H1 (cell line): ENCODE data around the gene UBC. TPM values are rescaled to one million over a fixed set of nuclear protein-coding genes. Genes with fewer than 3 reads are reported as not detected.

Experiments
- CTCF ChIA-PET: fragments of 300-600 bp; sonication (Branson Sonifier 250); formaldehyde crosslinking; loops from one replicate; lab custom pipeline; 2021; ENCODE audit not compliant: partially characterized antibody; lab: Charles Lee
- POLR2A ChIA-PET: fragments of 300-600 bp; sonication (Branson Sonifier 250); formaldehyde crosslinking; loops from one replicate; lab custom pipeline; 2021; ENCODE audit warnings: inconsistent platforms; ENCODE audit not compliant: partially characterized antibody; lab: Charles Lee
- DNase-seq, 2 experiments: peaks; one replicate each; pipeline versions ENCODE4 v3.0.0 to v3.0.0-alpha.2; 2010 to 2022; ENCODE audit warnings: low spot score in 2 of 2, low read depth in 1 of 2, mixed read lengths in 1 of 2
- FAIRE-seq: peaks from 2 replicates; lab custom pipeline; 2011; peaks lifted over from hg19 to GRCh38; lab: Jason Lieb, UNC
- H2AFZ ChIP-seq: 2 replicates; pipeline ENCODE4 v1.8.1; 2012; ENCODE audit warnings: low read length, inconsistent platforms
- H2AK5ac ChIP-seq: 2 replicates; pipeline ENCODE4 v1.6.1; 2013; ENCODE audit warnings: low read depth, low read length
- H2BK120ac ChIP-seq: replicated peaks from 2 replicates; pipeline ENCODE3; 2013; ENCODE audit warnings: low read depth, low read length, inconsistent platforms
- H2BK12ac ChIP-seq: 2 replicates; pipeline ENCODE4 v1.6.1; 2013; ENCODE audit warnings: low read depth, low read length
- H2BK15ac ChIP-seq: 2 replicates; pipeline ENCODE4 v1.6.1; 2013; ENCODE audit warnings: low read length
- H2BK20ac ChIP-seq: 2 replicates; pipeline ENCODE4 v1.6.1; 2013; ENCODE audit warnings: low read length
- H2BK5ac ChIP-seq: 2 replicates; pipeline ENCODE4 v1.6.1; 2013; ENCODE audit warnings: low read depth, low read length
- H3K14ac ChIP-seq: 2 replicates; pipeline ENCODE4 v1.6.1; 2013; ENCODE audit warnings: inconsistent platforms; ENCODE audit not compliant: insufficient read length
- H3K18ac ChIP-seq: 2 replicates; pipeline ENCODE4 v1.6.1; 2013; ENCODE audit warnings: low read length; ENCODE audit errors: extremely low read depth
- H3K23ac ChIP-seq: 2 replicates; pipeline ENCODE4 v1.6.1; 2013; ENCODE audit warnings: inconsistent platforms; ENCODE audit not compliant: insufficient read length
- H3K23me2 ChIP-seq: 2 replicates; pipeline ENCODE4 v1.6.1; 2013; ENCODE audit warnings: low read depth, low read length
- H3K27ac ChIP-seq: 2 replicates; pipeline ENCODE4 v1.6.1; 2011; ENCODE audit warnings: low read depth, low read length, inconsistent platforms
- H3K27me3 ChIP-seq, 4 experiments: replicated peaks in 1 of 4; 1 replicate in 1 of 4; 2 replicates in 3 of 4; pipeline versions ENCODE4 v1.6.1 to v1.8.1; 2011 to 2013; ENCODE audit warnings: low read length in 3 of 4, mild to moderate bottlenecking in 3 of 4, inconsistent platforms in 2 of 4, mixed read lengths in 2 of 4, moderate library complexity in 1 of 4; ENCODE audit not compliant: control insufficient read depth in 3 of 4, insufficient read depth in 3 of 4; ENCODE audit errors: extremely low read depth in 1 of 4
- H3K36me3 ChIP-seq, 4 experiments: 2 replicates each; pipeline versions ENCODE4 v1.6.1 to v1.8.1; 2011 to 2013; ENCODE audit warnings: mild to moderate bottlenecking in 4 of 4, low read length in 3 of 4, moderate library complexity in 2 of 4, control low read depth in 1 of 4, inconsistent platforms in 1 of 4; ENCODE audit not compliant: insufficient read depth in 4 of 4, control insufficient read depth in 2 of 4
- H3K4ac ChIP-seq: replicated peaks from 2 replicates; pipeline ENCODE3; 2013; ENCODE audit warnings: low read length, low read depth, mixed read lengths, inconsistent platforms; ENCODE audit not compliant: insufficient read length
- H3K4me1 ChIP-seq, 4 experiments: replicated peaks in 1 of 4; 1 replicate in 1 of 4; 2 replicates in 3 of 4; pipeline versions ENCODE4 v1.6.1 to v1.8.1; 2011 to 2013; ENCODE audit warnings: low read length in 3 of 4, inconsistent platforms in 2 of 4, mixed read lengths in 1 of 4; ENCODE audit not compliant: insufficient read depth in 4 of 4, control insufficient read depth in 3 of 4
- H3K4me2 ChIP-seq, 2 experiments: 2 replicates each; pipeline versions ENCODE4 v1.6.1 to v1.8.1; 2011 to 2013; ENCODE audit warnings: low read depth in 2 of 2, low read length in 2 of 2, control low read depth in 1 of 2, inconsistent platforms in 1 of 2, mild to moderate bottlenecking in 1 of 2; ENCODE audit not compliant: insufficient read depth in 1 of 2
- H3K4me3 ChIP-seq, 4 experiments: fragments of 200-600, 300-600 bp in 1 of 4; sonication (generic), shearing (Covaris generic), sonication (Bioruptor Twin) in 1 of 4; 2 replicates each; pipeline versions ENCODE4 v1.5.1 to v1.8.1; 2011 to 2016; ENCODE audit warnings: low read length in 4 of 4, low read depth in 3 of 4, control low read depth in 2 of 4, inconsistent platforms in 2 of 4, mild to moderate bottlenecking in 2 of 4, mixed read lengths in 1 of 4, moderate library complexity in 1 of 4; ENCODE audit not compliant: insufficient read depth in 2 of 4; ENCODE audit errors: extremely low read depth in 1 of 4
- H3K56ac ChIP-seq: replicated peaks from 2 replicates; pipeline ENCODE3; 2013; ENCODE audit warnings: low read depth, mild to moderate bottlenecking, mixed read lengths, low read length, inconsistent platforms; ENCODE audit not compliant: insufficient read length
- H3K79me1 ChIP-seq: 2 replicates; pipeline ENCODE4 v1.6.1; 2013; ENCODE audit warnings: low read depth, low read length, control low read depth
- H3K79me2 ChIP-seq, 2 experiments: 2 replicates each; pipeline versions ENCODE4 v1.6.1 to v1.8.1; 2012 to 2013; ENCODE audit warnings: low read length in 2 of 2, mild to moderate bottlenecking in 2 of 2, inconsistent platforms in 1 of 2; ENCODE audit not compliant: insufficient read depth in 2 of 2, control insufficient read depth in 1 of 2
- H3K9ac ChIP-seq, 4 experiments: replicated peaks in 1 of 4; 1 replicate in 1 of 4; 2 replicates in 3 of 4; pipeline versions ENCODE4 v1.6.1 to v1.8.1; 2011 to 2013; ENCODE audit warnings: low read depth in 3 of 4, low read length in 3 of 4, control low read depth in 2 of 4, mild to moderate bottlenecking in 2 of 4, moderate library complexity in 2 of 4, inconsistent platforms in 1 of 4; ENCODE audit errors: extremely low read depth in 1 of 4
- H3K9me3 ChIP-seq, 2 experiments: 2 replicates each; pipeline versions ENCODE4 v1.6.1 to v1.8.1; 2012 to 2013; ENCODE audit warnings: mild to moderate bottlenecking in 2 of 2, moderate library complexity in 2 of 2, control low read depth in 1 of 2, inconsistent platforms in 1 of 2, low read depth in 1 of 2, low read length in 1 of 2, mixed read lengths in 1 of 2; ENCODE audit not compliant: insufficient read depth in 2 of 2
- H4K20me1 ChIP-seq, 2 experiments: replicated peaks in 1 of 2; 2 replicates each; pipeline versions ENCODE3 to v1.8.1; 2011 to 2013; ENCODE audit warnings: inconsistent platforms in 2 of 2, low read length in 2 of 2, mild to moderate bottlenecking in 1 of 2; ENCODE audit not compliant: insufficient read depth in 2 of 2, control insufficient read depth in 1 of 2
- H4K5ac ChIP-seq: 2 replicates; pipeline ENCODE4 v1.6.1; 2013; ENCODE audit warnings: low read length, low read depth, mixed read lengths, inconsistent platforms; ENCODE audit not compliant: insufficient read length
- H4K8ac ChIP-seq: 2 replicates; pipeline ENCODE4 v1.8.0; 2013; ENCODE audit warnings: mild to moderate bottlenecking, moderate library complexity, low read length, inconsistent platforms; ENCODE audit not compliant: insufficient read depth; ENCODE audit errors: extremely low read depth
- H4K91ac ChIP-seq: replicated peaks from 2 replicates; pipeline ENCODE3; 2013; ENCODE audit warnings: low read length, mixed read lengths, inconsistent platforms; ENCODE audit not compliant: insufficient read length
- BACH1 ChIP-seq: IDR thresholded peaks from 2 replicates; pipeline ENCODE4 v1.6.1; 2012; ENCODE audit warnings: low read length, improper control_type of control experiment
- MAFK ChIP-seq: IDR thresholded peaks from 2 replicates; pipeline ENCODE4 v1.6.1; 2012; ENCODE audit warnings: low read depth, mild to moderate bottlenecking, improper control_type of control experiment, low read length
- NANOG ChIP-seq: IDR thresholded peaks from 2 replicates; pipeline ENCODE4 v1.6.1; 2011; ENCODE audit warnings: low read length, low read depth, mild to moderate bottlenecking, inconsistent platforms; ENCODE audit not compliant: insufficient read depth, poor library complexity, severe bottlenecking
- WGBS, 2 experiments: shearing (Covaris generic) in 1 of 2; methylation state at CpG; one replicate each; pipeline versions ENCODE4 v1.1.6 to v1.1.7; 2013 to 2015; ENCODE audit warnings: low lambda C conversion rate in 2 of 2, mixed read lengths in 2 of 2, inconsistent platforms in 1 of 2, low coverage in 1 of 2, missing lambda C conversion rate in 1 of 2; ENCODE audit not compliant: insufficient replicate concordance in 2 of 2, insufficient coverage in 1 of 2, insufficient read length in 1 of 2; ENCODE audit errors: extremely low coverage in 1 of 2, missing lambda C conversion rate in 1 of 2; 5-methylcytosine and 5-hydroxymethylcytosine counted together
- polyA plus RNA-seq, 7 experiments: library from polyadenylated mRNA; depleted of rRNA in 3 of 7; stranded (reverse) in 5 of 7; unstranded in 2 of 7; fragments of >200 nt in 5 of 7; fragments of 200-250 nt in 2 of 7; gene quantifications; 1 replicate in 5 of 7; 2 replicates in 1 of 7; 4 replicates in 1 of 7; pipeline versions ENCODE4 v1.2.1 to v1.2.3, GENCODE V29; 2011 to 2013; ENCODE audit warnings: missing spikeins in 2 of 7, mixed read lengths in 2 of 7
- total RNA-seq: library from RNA; stranded (reverse); fragmentation: NEBNext Ultra II Directional; extraction: Animal tissue kit (Norgen Biotek cat#: 25700); gene quantifications from 2 replicates; pipeline ENCODE4 v1.2.1, GENCODE V29; 2021

The UBC gene
- total and polyA plus RNA-seq, 2 of the 8 experiments (the other 6 are each of a cell fraction or from before 2014, with no cell fraction given): 559 to 749 TPM

DNA sequence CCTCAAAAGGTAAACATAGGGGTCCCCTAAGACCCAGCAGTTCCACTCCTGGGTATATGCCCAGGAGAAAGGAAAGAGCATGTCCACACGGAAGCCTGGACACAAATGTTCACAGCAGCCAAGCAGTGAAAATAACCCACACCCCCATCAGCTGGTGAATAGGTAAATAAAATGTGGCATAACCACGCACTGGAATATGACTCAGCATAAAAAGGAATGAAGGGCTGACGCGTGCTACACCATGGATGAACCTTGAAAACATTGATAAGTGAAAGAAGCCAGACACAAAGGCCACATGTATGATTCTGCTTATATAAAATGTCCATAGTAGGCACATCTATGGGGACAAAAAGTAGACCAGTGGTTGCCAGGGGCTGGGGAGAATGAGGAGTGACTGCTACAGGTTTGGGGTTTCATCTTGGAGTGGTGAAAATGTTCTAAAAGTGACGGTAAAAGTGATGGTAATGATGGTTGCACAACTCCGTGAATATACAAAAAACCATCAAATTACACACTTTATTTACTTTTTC is 47.0 kb downstream of the UBC start:
- Histone ChIP-seq H3K79me1 (no peaks in the 10 kb centered on the region), H4K8ac (no peak overlapping the region), H3K23ac (no peak overlapping the region), H2BK120ac (no peak overlapping the region), H2AK5ac (no peak overlapping the region), H3K9me3 (no peaks in the 10 kb centered on the region), H3K18ac (no peak overlapping the region), H2BK15ac (no peak overlapping the region), H3K4me3 (no peak overlapping the region), H3K23me2 (peaks cover 9% of the 10 kb centered on the region; the same call in 1 of the 2 replicates), H3K14ac (no peak overlapping the region), H3K4me1 (peaks cover 0 to 20% (median 12%) of the 10 kb centered on the region in 4 experiments; a peak in 6 of 7 replicates), H3K27me3 (peaks cover 0 to 3% (median 0%) of the 10 kb centered on the region in 4 experiments; a peak in 2 of 7 replicates), H3K9ac (no peak overlapping the region), H3K79me2 (no peaks in the 10 kb centered on the region), H3K4me2 (no peak overlapping the region), H4K20me1 (no peaks in the 10 kb centered on the region), H2BK5ac (no peak overlapping the region), H3K27ac (no peak overlapping the region), H2AFZ (no peak overlapping the region), H2BK20ac (no peak overlapping the region), H3K36me3 (no peaks in the 10 kb centered on the region), H3K4ac (no peak overlapping the region), H4K5ac (no peak overlapping the region), H2BK12ac (no peak overlapping the region), H3K56ac (no peak overlapping the region), H4K91ac (no peak overlapping the region)
- WGBS, 2 experiments: 84% methylated on average over 6 of the region's 6 CpGs; no CpG with 5 or more reads in 1 of the 2 experiments
- CTCF ChIA-PET: no interaction called here
- POLR2A ChIA-PET: no interaction called here
- DNase-seq (no peak), FAIRE-seq (no peak)
- no peak for TF ChIP-seq NANOG
- TF ChIP-seq BACH1: peak; percentile 64
- 0 out of 2 replicates have a peak, but pooled peaks have one; percentile 26 for TF ChIP-seq MAFK
